ENCODE data around the gene SPOP. TPM values are rescaled to one million over a fixed set of nuclear protein-coding genes. Genes with fewer than 3 reads are reported as not detected.

Gene SPOP
- total and polyA plus RNA-seq, 9 of the 15 experiments (the other 6 are each of a cell fraction or from before 2014, with no cell fraction given) = 34.2 to 65.9 (median 39.7) TPM

- TF ChIP-seq TCF3 (CRISPR knock-in tag; IDR thresholded peaks at IDR 0.05) = no peak
Measured at GRCh38 chr17:49640556-49640955, 37.3 kb downstream of the SPOP start (continued).

DNA sequence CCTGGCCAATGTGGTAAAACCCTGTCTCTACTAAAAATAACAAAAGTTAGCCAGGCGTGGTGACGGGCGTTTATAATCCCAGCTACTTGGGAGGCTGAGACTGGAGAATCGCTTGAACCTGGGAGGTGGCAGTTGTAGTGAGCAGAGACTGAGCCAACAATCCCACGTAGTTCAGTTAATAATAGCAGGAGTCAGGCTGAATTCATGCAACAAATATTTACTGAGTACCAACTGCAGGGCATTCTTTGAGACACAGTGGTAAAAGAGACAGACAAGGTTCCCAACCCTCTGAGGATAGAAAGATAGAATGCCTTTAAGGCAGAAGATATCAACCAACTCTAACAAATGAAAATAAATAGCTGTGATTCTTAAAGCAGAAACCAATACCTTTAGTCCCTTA lies 39.1 kb downstream of the SPOP start:
- FAIRE-seq (no peak), ATAC-seq (no peak), DNase-seq (ENCODE audit: extremely low read depth in 1 of 4, low spot score in 3 of 4) (no peak)
- Histone ChIP-seq H2AFZ (ENCODE audit: low read depth, low read length) (no peak overlapping the region), H3K9me1 (ENCODE audit: control insufficient read depth, insufficient read depth, low read length) (no peaks in the 10 kb centered on the region), H3K4me2 (ENCODE audit: insufficient read depth, low read length) (no peak overlapping the region), H3K9ac (ENCODE audit: insufficient read depth in 1 of 2, low read depth in 2 of 2, low read length in 2 of 2) (no peak overlapping the region), H3K79me2 (ENCODE audit: control insufficient read depth, insufficient read depth, low read length) (peaks cover 24% of the 10 kb centered on the region), H3K27ac (ENCODE audit: extremely low read depth, low read depth, low read length) (no peak overlapping the region), H3K4me3 (no peak overlapping the region), H3K36me3 (ENCODE audit: control insufficient read depth, insufficient read depth, low read length) (no peaks in the 10 kb centered on the region), H3K27me3 (ENCODE audit: control insufficient read depth in 2 of 2, insufficient read depth in 2 of 2, low read length in 2 of 2) (no peaks in the 10 kb centered on the region), H3K9me3 (replicated peaks; ENCODE audit: control insufficient read depth, insufficient read depth, low read depth, low read length) (no peaks in the 10 kb centered on the region), H3K4me1 (replicated peaks in 1 of 2; ENCODE audit: control insufficient read depth in 2 of 2, insufficient read depth in 2 of 2, low read length in 2 of 2) (no peaks in the 10 kb centered on the region), H4K20me1 (replicated peaks; ENCODE audit: control insufficient read depth, insufficient read depth, low read length) (no peaks in the 10 kb centered on the region)
- intact Hi-C loops (cut with micrococcal nuclease) = no loop called here
- no TSS peak for BruUV-seq (replicated peaks)
- in situ Hi-C loops (cut with MboI) = no loop called here
- POLR2A ChIA-PET = no interaction called here
- whole genome bisulfite sequencing (ENCODE audit: insufficient coverage, low coverage, missing lambda C conversion rate) = 85% methylated on average over 5 of the region's 5 CpGs
- CTCF ChIA-PET (ENCODE audit: low intra/inter-chr PET ratio) = interaction anchor here (0.6 kb wide), 1 partner anchor 290 kb away, joined by 4 read pairs; no protein-coding TSS in a partner anchor
- TF ChIP-seq, protein P1, sequence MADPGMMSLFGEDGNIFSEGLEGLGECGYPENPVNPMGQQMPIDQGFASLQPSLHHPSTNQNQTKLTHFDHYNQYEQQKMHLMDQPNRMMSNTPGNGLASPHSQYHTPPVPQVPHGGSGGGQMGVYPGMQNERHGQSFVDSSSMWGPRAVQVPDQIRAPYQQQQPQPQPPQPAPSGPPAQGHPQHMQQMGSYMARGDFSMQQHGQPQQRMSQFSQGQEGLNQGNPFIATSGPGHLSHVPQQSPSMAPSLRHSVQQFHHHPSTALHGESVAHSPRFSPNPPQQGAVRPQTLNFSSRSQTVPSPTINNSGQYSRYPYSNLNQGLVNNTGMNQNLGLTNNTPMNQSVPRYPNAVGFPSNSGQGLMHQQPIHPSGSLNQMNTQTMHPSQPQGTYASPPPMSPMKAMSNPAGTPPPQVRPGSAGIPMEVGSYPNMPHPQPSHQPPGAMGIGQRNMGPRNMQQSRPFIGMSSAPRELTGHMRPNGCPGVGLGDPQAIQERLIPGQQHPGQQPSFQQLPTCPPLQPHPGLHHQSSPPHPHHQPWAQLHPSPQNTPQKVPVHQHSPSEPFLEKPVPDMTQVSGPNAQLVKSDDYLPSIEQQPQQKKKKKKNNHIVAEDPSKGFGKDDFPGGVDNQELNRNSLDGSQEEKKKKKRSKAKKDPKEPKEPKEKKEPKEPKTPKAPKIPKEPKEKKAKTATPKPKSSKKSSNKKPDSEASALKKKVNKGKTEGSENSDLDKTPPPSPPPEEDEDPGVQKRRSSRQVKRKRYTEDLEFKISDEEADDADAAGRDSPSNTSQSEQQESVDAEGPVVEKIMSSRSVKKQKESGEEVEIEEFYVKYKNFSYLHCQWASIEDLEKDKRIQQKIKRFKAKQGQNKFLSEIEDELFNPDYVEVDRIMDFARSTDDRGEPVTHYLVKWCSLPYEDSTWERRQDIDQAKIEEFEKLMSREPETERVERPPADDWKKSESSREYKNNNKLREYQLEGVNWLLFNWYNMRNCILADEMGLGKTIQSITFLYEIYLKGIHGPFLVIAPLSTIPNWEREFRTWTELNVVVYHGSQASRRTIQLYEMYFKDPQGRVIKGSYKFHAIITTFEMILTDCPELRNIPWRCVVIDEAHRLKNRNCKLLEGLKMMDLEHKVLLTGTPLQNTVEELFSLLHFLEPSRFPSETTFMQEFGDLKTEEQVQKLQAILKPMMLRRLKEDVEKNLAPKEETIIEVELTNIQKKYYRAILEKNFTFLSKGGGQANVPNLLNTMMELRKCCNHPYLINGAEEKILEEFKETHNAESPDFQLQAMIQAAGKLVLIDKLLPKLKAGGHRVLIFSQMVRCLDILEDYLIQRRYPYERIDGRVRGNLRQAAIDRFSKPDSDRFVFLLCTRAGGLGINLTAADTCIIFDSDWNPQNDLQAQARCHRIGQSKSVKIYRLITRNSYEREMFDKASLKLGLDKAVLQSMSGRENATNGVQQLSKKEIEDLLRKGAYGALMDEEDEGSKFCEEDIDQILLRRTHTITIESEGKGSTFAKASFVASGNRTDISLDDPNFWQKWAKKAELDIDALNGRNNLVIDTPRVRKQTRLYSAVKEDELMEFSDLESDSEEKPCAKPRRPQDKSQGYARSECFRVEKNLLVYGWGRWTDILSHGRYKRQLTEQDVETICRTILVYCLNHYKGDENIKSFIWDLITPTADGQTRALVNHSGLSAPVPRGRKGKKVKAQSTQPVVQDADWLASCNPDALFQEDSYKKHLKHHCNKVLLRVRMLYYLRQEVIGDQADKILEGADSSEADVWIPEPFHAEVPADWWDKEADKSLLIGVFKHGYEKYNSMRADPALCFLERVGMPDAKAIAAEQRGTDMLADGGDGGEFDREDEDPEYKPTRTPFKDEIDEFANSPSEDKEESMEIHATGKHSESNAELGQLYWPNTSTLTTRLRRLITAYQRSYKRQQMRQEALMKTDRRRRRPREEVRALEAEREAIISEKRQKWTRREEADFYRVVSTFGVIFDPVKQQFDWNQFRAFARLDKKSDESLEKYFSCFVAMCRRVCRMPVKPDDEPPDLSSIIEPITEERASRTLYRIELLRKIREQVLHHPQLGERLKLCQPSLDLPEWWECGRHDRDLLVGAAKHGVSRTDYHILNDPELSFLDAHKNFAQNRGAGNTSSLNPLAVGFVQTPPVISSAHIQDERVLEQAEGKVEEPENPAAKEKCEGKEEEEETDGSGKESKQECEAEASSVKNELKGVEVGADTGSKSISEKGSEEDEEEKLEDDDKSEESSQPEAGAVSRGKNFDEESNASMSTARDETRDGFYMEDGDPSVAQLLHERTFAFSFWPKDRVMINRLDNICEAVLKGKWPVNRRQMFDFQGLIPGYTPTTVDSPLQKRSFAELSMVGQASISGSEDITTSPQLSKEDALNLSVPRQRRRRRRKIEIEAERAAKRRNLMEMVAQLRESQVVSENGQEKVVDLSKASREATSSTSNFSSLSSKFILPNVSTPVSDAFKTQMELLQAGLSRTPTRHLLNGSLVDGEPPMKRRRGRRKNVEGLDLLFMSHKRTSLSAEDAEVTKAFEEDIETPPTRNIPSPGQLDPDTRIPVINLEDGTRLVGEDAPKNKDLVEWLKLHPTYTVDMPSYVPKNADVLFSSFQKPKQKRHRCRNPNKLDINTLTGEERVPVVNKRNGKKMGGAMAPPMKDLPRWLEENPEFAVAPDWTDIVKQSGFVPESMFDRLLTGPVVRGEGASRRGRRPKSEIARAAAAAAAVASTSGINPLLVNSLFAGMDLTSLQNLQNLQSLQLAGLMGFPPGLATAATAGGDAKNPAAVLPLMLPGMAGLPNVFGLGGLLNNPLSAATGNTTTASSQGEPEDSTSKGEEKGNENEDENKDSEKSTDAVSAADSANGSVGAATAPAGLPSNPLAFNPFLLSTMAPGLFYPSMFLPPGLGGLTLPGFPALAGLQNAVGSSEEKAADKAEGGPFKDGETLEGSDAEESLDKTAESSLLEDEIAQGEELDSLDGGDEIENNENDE (IDR thresholded peaks at IDR 0.05; ENCODE audit: low read depth, low read length) = no peak
- TF ChIP-seq RBM25 (IDR thresholded peaks at IDR 0.05; ENCODE audit: low read depth, low read length, severe bottlenecking) (no peak), ESRRB (CRISPR knock-in tag; IDR thresholded peaks at IDR 0.05; ENCODE audit: borderline replicate concordance) (no peak), SNRNP70 (optimal IDR thresholded peaks at IDR 0.05; ENCODE audit: low read depth, low read length) (no peak)
- TF ChIP-seq, protein P2, sequence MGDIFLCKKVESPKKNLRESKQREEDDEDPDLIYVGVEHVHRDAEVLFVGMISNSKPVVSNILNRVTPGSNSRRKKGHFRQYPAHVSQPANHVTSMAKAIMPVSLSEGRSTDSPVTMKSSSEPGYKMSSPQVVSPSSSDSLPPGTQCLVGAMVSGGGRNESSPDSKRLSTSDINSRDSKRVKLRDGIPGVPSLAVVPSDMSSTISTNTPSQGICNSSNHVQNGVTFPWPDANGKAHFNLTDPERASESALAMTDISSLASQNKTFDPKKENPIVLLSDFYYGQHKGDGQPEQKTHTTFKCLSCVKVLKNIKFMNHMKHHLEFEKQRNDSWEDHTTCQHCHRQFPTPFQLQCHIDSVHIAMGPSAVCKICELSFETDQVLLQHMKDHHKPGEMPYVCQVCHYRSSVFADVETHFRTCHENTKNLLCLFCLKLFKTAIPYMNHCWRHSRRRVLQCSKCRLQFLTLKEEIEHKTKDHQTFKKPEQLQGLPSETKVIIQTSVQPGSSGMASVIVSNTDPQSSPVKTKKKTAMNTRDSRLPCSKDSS (IDR thresholded peaks at IDR 0.05; ENCODE audit: low read depth, partially characterized antibody) = no peak
